ENCODE data around the gene RIMBP2. TPM values are rescaled to one million over a fixed set of nuclear protein-coding genes. Genes with fewer than 3 reads are reported as not detected.
A peak's percentile ranks its signal among the peaks of the same experiment; 100 is the strongest.

Gene RIMBP2
- total and polyA plus RNA-seq, 2 experiments from 2014 or later = 0.31 to 0.37 TPM

GRCh38 chr12:130661486-130662255 lies 54.4 kb downstream of the RIMBP2 start:
- H4K20me1 ChIP-seq (replicated peaks; ENCODE audit: insufficient read depth) = no peaks in the 10 kb centered on the region
- ATAC-seq (no peak), DNase-seq (ENCODE audit: low spot score) (peak; percentile 10)
- no peak overlapping the region for H2AFZ ChIP-seq
- H3K36me3 ChIP-seq (ENCODE audit: insufficient read depth) = no peaks in the 10 kb centered on the region
- no peak overlapping the region for H3K4me2 ChIP-seq
- no peaks in the 10 kb centered on the region for H3K27me3 ChIP-seq (ENCODE audit: insufficient read depth)
- TF ChIP-seq JUNB (IDR thresholded peaks at IDR 0.05; ENCODE audit: unreplicated experiment) (no peak), CTCF (conservative IDR thresholded peaks at IDR 0.05; ENCODE audit: low read depth in 2 of 2) (peak in 1 of 2 experiments; percentile 35; a peak in 1 of 4 replicates)
- Mint-ChIP-seq H3K27me3 (ENCODE audit: insufficient read depth, low read depth, poor library complexity) (peaks cover 3% of the 10 kb centered on the region), H3K36me3 (ENCODE audit: low read depth) (peaks cover 29% of the 10 kb centered on the region), H3K27ac (no peak overlapping the region), H3K9me3 (peaks cover 85% of the 10 kb centered on the region), H3K4me3 (no peak overlapping the region), H3K4me1 (no peaks in the 10 kb centered on the region)
- H3K4me3 ChIP-seq = no peak overlapping the region
- no peaks in the 10 kb centered on the region for H3K4me1 ChIP-seq (ENCODE audit: insufficient read depth)
- no peaks in the 10 kb centered on the region for H3F3A ChIP-seq (replicated peaks; ENCODE audit: low read depth)
- no peaks in the 10 kb centered on the region for H3K79me2 ChIP-seq (replicated peaks; ENCODE audit: insufficient read depth)
- H3K9me2 ChIP-seq (ENCODE audit: insufficient read depth) = no peaks in the 10 kb centered on the region
- H3K27ac ChIP-seq (ENCODE audit: low read depth) = no peak overlapping the region

- no peaks in the 10 kb centered on the region for H3K4me1 ChIP-seq (ENCODE audit: insufficient read depth)
- H3K9me2 ChIP-seq (ENCODE audit: insufficient read depth) = no peaks in the 10 kb centered on the region
- no peak overlapping the region for H3K4me3 ChIP-seq
- no peaks in the 10 kb centered on the region for H3K27me3 ChIP-seq (ENCODE audit: insufficient read depth)
- DNase-seq (ENCODE audit: low spot score) (no peak), ATAC-seq (no peak)
- Mint-ChIP-seq H3K27me3 (ENCODE audit: insufficient read depth, low read depth, poor library complexity) (peaks cover 3% of the 10 kb centered on the region), H3K36me3 (ENCODE audit: low read depth) (peaks cover 26% of the 10 kb centered on the region), H3K4me1 (no peaks in the 10 kb centered on the region), H3K4me3 (no peak overlapping the region), H3K27ac (no peak overlapping the region), H3K9me3 (peaks cover 87% of the 10 kb centered on the region)
- no peaks in the 10 kb centered on the region for H3F3A ChIP-seq (replicated peaks; ENCODE audit: low read depth)
- no peaks in the 10 kb centered on the region for H4K20me1 ChIP-seq (replicated peaks; ENCODE audit: insufficient read depth)
- H3K4me2 ChIP-seq = no peak overlapping the region
- H3K36me3 ChIP-seq (ENCODE audit: insufficient read depth) = no peaks in the 10 kb centered on the region
- no peaks in the 10 kb centered on the region for H3K79me2 ChIP-seq (replicated peaks; ENCODE audit: insufficient read depth)
- no peak overlapping the region for H2AFZ ChIP-seq
- no peak overlapping the region for H3K27ac ChIP-seq (ENCODE audit: low read depth)
- TF ChIP-seq ZNF114 (CRISPR knock-in tag; IDR thresholded peaks at IDR 0.05) = no peak
- no peak for TF ChIP-seq ZNF462 (CRISPR knock-in tag; IDR thresholded peaks at IDR 0.05)
- TF ChIP-seq ETS1 (IDR thresholded peaks at IDR 0.05) = no peak
- no peak for TF ChIP-seq CTCF (conservative IDR thresholded peaks at IDR 0.05; ENCODE audit: low read depth in 2 of 2)
- TF ChIP-seq NANOG (IDR thresholded peaks at IDR 0.05; ENCODE audit: borderline replicate concordance) = no peak
- no peak for TF ChIP-seq JUNB (IDR thresholded peaks at IDR 0.05; ENCODE audit: unreplicated experiment)
- TF ChIP-seq STAT1 (IDR thresholded peaks at IDR 0.05; ENCODE audit: unreplicated experiment) = no peak
Observed at GRCh38 chr12:130661059-130661458, 55.0 kb downstream of the RIMBP2 start.
